Bone marrow (tissue), 2 donors: Measurements from ENCODE around the gene MAP2K6.
"Not testable (repeated sequence)": the region's sequence is repeated elsewhere in the genome, so short reads cannot be mapped to it uniquely, and the experiment has no call there.

Source experiments
- DNase-seq, 2 donors: peaks; one replicate each; lab custom pipeline; 2025; lab: John Stamatoyannopoulos, UW

Gene MAP2K6

DNA sequence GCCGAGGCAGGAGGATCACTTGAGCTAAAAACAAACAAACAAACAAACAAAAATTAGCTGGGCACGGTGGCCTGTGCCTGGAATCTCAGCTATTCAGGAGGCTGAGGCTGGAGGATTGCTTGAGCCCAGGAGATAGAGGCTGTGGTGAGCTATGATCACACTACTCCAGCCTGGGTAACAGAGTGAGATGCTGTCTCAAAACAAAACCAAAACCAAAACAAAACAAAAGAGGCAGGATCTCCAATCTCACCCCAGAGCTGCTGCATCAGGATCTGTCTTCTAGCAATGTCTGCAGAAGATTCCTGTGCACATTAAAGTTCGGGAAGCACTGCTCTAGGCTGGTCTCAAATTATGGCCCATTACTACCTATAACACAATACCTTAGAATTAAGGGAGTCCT lies 43.1 kb downstream of the MAP2K6 start:
- DNase-seq: no peak

DNA sequence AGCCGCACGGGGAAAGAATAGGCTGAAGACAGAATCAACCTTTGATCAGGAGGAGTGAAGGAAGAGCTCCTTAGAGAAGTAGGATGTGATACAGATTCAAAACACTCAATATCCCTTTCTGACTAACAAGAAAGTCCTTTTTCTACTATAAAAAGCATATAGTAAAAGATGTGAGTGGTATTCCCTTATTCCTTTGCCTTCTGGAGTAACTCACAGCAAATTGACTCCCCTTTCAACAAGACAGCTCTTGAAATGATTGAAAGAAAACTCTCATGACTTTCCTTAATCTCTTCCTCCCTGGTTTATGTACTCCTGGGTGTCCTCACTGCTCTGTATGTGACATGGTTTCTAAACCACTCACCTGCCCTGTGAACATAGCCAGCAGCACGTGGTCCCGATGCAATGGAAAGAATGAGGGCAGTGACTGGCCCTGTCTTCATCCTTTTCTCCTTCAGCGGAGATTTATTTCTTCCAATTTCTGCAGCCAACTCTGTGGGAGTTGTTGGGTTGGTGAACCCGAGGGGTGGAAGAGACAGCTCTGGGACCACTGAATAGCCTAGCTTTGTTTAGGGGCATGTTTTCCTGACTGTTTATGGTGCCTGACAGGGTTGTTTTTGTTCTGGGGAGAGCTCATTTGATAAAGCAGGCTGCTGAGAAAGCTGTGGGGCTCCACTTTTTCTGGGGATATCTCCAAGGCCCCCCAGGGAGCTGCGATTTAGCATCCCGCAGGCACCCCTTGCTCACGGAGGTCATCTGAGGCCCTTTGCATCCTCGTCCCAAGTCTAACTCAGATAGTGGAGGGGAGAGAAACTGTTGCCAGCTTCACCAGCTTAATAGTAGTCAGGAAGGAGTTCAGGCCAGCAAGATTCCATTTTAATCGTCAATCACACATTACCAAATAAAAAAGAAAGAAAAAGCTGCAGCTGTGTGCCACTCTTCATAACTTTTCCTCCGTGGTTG lies 46.7 kb downstream of the MAP2K6 start:
- DNase-seq: no peak

DNA sequence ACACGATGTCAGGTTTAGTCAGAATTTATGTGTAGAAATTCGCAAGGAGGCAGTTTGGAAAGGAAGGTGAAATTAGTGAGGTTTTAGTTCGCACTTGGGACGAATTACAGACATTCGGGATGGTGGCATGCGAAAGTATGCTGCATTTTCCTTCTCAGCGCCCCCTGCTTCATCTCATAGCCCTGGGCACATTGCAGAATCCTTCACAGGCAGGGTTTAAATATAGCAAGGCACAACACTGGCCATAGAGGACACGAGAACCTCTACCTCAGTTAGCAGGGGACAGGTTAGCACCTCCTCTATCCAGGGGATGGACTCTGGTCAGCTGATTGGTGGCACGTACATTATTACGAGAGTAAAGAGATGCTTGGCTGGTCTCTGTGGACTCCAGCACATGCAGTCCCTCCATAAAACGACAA lies 47.5 kb downstream of the MAP2K6 start:
- DNase-seq: no peak

DNA sequence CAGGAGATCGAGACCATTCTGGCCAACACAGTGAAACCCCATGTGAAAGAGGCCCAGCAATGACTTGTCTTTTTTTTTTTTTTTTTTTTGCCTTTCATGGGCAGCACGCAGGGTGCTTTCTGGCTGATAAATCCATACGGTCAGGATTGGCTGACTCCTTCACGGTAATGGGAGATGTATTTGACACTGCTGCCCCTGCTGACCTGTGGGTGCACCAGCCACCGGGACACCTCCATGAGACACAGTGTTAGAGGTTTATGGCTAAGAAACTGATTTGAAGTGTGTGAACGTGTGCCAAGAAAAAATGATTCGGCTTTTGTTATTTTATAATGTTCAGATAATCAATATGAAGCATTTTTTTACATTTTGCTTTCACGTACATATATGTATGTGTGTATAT lies 48.4 kb downstream of the MAP2K6 start:
- no peak for DNase-seq

DNA sequence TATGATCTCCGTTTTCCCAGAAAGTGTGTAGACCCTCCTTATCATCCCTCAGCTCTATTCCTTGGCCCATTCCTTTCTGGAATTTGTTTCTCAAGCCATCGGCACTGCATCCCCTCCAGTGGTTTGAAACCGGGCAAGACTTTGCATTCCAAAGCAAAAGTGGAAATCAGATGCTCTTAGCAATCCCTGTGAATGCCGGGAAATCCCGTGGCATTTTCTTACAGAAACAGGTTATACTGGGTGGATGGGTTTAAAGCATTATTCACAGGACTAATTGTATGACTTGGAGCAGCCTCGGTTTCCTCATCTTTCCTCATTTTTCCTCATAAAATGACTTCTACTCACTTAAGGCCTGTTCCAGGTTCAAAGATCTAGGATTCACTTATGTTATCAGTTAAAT lies 52.0 kb downstream of the MAP2K6 start:
- DNase-seq: no peak

DNA sequence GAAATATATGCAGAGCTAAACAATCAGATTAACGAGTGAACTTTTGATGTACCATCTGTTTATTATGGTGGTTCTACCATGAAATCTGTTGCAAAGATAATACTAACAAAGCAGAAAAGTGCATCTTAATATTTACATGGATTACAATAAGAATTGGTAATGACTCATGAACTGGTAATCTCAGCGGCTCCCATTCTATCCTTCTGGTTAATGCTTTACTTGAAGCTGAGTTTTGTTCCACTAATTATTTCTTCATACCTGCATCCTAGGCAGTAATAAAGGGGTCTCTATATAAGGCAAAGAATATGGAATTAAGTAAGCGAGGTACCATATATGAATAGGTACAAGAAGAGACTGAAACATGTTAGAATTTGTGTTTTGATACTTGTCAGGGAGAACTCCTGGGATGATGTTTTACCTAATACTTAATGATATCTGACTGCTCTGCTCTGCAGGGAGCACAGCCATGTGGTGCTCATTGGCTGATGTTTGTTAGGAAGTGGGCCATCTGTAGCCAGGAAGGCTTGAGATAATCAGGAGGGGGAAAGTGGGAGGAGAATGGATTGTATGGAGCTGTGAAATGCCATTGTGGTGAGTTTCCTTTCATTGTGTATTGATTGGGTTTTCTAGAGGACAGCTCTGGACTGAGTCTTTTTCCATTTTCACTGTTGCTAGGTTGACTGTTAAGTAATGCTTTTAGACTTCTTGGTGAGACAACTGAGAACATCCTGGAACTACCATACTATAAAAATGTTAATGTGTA lies 52.6 kb downstream of the MAP2K6 start:
- DNase-seq: no peak

DNA sequence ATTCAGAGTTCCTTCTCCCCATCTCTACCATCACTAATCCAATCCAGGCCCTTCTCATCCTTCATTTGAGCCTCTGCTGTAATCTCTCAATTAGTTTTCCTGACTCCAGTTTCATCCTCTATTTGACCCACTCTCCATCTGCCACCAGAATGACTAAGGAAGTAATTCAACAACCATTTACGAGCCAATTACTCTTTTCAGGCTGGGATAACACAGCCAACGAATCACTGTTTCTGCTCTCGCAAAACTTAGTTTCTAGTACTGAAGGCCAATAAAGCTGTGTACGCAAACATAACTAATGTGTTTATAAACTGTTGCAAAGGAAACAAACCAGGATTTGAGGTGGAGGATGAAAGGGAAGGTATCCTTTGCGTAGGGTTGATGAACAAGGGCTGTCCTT lies 53.7 kb downstream of the MAP2K6 start:
- no peak for DNase-seq

DNA sequence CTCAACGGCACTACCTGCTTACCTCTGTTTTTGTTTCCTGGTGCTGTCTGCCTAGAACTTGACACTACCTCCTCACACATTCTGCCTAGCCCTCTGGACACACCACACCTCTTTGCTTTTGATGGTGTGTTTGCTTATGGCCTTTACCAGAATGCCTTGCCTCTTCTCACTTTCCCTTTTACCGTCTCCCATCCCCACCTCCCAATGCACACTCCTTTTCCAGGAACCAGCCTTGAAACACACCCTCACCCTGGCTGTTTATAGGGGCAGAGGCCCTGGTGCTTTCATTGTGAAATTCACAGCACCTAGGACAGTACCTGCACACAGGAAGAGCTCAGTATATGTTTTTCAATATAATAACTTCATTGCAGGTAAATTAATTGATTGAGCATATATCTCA lies 56.2 kb downstream of the MAP2K6 start:
- DNase-seq: no peak

DNA sequence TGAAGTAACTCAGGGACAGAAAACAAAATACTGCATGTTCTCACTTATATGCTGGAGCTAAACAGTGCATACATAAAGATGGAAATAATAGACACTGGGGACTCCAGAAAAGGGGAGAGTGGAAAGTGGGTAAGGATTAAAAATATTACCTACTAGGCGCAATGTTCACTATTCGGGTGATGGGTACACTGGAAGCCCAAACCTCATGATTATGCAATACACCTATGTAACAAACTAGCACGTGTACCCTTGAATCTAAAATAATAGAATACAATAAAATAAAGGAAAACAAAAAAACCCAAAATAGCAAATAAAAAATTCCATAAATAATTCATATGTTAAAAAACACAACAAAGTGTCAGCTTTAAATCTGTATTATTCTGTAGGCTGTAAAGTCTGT lies 56.9 kb downstream of the MAP2K6 start:
- no peak for DNase-seq

DNA sequence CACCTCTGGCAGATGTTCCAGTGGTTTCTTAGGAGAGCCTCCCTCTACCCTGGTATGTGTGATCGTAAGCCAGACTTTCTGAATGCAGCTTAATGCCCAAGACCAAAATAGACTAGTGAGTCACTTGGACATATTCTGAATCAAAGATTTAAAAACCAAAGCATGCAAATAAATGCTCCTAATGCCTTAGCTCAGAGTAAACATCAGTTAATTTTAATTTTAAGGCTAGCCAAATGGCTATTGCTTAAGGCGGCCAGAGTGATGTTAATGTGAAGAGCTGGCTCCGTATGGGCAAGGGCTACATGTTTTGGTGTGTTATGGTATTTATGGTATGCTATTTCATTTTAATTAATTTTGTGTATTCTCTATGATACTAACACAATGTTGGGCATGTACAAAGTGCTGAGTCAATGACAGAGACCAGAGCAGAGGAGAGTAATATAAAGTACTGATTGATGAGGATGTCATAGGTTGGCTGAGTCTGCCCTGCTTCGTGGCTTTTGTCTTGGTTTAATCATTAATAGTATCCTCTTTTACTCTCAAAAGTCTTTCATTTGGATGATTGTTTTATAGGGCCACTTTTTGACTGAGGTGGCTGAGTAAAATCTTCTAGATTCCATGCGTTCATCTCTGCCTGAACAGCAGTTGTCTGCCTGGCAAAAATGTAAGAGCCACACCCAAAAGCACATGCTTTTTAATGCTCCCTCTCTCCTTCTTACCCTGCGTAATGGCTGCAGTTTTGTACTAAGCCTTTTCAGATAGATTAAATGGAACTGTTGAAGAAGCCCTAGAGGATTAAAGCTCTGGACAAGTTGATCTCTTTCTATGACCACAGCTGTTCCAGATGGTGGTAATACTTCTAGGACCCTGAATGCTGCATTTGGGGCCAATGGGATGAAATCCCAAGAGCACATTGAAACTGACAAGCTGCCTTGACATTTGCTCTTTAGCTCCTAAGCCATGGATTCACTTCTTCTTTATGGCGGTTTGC lies 59.6 kb downstream of the MAP2K6 start:
- no peak for DNase-seq

DNA sequence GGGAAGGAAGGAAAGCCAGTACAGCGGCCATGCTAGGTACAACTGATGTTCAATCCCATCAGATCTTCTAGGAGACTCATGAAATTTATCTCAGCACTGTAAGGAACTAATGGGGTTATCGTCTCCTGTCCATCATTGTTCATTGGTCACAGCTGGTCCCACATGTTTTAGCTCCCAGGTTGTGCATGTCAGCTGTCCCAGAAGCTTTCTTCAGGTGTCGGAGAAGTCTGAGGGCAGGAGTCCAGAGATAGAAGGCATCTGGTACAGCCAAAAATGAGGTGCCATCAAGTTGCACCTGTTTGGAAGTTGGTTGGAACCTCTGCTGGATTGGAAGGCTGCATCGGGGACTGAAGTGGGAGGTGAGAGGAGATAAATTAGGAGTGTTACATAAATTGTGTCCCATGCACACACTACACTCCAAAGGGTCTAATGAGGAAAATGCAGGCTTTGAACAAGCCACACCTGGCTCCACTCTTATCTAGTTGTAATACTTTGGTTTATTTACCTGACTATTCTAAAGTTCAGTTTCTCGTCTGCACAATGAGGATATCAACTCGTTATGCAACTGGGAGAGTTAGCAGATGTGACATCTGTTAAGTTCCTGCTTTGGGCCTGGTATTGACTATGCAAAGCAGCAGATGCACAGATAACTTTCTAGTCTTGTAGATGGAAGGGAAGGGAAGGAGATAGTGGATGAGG lies 62.9 kb downstream of the MAP2K6 start:
- no peak for DNase-seq

DNA sequence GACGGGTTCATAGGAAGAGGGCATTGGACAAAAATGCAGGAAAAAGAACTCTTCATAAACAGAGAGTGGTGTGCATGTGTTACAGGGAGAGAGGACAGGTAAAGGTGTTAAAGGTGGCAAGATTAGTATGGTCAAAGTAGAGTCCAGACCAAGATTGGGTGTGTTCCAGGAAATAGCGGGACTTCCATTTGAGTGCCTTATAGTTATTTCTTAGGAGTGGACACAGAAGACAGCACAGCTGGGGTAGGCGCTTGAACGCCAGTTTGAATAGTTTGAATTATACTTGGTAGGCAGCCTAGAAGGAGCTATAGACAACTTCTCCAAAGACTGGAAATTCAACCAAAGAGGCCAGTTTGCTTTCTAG lies 63.4 kb downstream of the MAP2K6 start:
- no peak for DNase-seq

DNA sequence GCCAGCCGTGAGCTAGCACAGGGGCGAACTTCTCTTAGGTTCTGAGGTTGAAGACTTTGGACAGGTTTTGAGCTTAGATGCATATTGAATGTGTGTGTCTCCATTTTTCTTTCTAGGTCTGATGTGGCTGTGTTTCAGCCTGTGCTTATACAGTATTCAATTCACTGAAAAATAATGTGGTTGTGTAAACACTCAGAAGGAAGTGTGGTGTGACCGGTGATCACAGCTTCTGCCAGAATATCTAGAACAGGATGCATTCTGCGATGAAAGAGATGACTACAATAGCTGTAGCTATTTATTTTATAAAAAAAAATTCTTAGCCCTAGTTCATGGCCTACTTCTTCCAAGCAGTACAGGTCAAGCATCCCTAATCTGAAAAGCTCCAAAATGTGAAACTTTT lies 64.4 kb downstream of the MAP2K6 start:
- DNase-seq: no peak

DNA sequence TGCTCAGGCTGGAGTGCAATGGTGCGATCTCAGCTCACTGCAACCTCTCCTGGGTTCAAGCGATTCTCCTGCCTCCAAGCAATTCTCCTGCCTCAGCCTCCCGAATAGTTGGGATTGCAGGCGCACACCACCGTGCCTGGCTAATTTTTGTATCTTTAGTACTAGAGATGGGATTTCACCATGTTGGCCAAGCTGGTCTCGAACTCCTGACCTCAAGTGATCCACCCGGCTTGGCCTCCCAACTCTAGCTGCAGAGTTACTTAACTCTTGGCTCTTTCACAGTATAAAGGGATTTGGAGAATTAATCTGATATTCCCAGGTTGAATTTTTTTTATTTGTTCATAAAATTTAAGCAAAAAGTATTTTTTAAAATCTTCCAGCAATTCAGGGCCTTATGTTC lies 65.3 kb downstream of the MAP2K6 start:
- not testable (repeated sequence) for DNase-seq

DNA sequence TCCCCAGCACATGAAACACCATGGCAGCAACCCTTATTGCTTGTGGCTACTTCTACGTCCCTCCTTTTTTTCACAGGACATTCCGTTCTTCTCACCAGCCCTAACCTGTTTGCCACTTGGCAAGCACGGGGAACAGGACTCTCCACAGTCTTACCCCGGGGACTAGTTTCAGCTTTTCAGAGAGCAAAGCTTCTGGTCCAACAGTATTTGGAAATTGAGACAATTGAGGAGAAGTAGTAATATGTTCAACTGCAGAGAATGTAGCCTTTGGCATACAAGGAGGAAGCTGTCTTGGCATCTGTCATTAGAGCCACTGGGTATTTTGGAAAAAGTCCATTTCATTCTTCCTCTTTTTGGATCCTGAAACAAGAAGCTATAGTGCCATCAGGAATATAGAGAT lies 65.7 kb downstream of the MAP2K6 start:
- DNase-seq: no peak

DNA sequence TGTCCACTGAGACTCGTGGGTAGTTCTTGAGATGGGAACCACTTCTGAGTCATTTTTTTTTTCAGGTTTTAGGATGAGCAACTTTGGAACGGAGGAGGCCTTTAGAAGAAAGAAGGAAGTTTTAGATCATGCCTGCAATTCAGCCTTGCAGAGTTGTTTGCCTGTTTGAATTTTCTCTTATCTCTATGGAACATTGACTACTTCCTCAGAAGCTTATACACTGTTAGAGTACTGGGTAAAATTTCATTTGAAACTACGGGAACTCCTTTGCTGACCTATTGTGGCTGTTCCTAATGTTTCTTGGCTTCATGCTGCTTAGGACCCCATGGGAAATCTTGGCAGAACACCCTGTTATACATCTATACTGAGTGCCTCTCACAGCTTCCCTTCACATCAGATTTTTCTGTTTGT lies 70.8 kb downstream of the MAP2K6 start:
- DNase-seq: no peak

DNA sequence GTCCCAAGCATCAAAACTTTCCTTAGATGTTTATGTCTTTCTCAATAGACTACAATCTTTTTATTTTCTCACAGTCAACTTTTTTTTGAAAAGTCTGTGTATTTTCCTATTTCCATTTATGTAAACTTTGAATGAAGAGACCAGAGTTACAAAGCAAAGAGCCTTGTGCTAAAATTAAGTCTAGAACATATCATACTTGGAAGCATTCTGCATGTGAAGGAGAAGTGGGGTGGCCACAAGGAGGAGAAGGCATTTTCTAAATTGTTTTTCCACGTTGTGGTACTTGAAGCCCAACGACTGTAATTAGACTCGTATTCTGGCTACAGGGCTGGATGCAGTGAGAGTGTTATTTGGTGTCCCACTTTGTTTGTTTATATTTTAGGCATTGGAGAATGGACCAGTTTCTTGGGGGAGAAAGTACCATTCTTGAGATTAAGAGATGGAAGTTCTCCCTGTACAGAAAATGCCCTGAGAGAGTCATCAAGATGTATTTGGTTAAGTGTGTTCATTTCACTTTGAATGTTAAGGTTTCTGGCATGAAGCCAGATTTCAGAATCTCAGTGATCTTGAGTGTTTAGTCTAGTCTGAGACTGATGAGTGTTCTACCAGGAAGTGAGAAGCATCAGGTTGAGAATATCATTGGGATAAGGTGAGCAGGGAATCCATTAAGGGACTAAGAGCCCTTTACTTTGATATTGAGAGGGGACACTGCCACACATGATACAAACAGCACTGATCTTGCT lies 71.6 kb downstream of the MAP2K6 start:
- DNase-seq: no peak

DNA sequence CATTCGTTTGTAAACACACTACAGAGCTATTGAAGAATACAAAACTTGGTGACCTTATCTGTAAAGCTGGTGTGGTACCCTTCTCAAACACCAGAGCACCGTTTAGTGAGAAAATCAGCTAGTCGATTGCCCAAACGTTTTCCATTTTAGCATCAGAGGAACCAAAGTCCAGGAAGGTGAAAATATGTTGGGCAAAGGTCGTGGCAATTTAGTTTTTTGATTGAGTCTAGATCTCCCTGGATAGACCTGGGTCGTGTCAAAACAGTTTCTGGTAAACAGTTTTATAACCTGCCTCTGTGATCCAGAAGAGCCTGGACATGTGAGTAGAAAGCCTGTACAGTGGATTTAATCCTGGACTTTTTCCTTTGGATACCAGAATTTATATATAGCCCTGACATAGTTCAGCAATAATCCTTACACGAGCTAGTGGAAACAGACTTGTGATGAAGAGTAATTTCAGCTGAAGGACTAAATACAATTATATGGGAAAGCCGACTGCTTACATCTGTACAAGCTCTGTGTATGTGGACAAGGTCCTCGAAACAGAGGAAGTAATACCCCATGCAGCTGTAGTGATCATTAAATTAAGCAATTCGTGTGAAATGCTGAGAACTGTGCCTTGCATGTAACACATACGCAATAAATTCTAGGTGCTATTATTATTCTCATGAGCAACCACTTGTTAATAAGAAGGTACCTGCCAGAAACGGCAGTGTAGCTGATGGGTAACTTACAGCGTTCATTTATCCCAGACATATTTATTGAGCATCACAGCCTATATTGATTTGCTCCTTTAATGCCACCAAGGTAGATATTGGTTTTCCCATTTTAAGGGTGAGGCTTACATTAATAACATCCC lies 72.5 kb downstream of the MAP2K6 start:
- no peak for DNase-seq

DNA sequence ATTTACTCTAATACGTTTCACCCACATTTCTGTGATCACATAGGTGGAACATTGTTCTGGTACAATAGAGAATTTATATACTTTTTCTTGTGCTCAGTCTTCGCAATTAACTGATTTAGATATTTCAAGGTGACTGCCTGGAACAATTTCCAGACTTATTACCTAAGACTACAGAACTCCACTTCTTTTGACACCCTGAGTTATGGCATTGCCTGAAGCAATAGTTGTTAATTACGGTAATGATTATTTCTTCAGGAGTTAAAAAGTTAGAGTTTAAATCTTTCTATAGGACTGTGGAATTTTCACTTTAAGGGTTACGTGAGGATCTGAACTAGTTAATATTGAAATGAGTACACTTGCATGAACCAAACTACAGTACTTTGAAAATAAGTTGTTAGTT lies 74.8 kb downstream of the MAP2K6 start:
- DNase-seq: no peak
